Activated T-cell treated with anti-CD3 and anti-CD28 coated beads, Interleukin-2, amount 50 U/mL, for 72 hours (primary cell): ENCODE results near the gene NAT10. TPM values are rescaled to one million over a fixed set of nuclear protein-coding genes. Genes with fewer than 3 reads are reported as not detected.
A peak's percentile ranks its signal among the peaks of the same experiment; 100 is the strongest.

Experiments
- ATAC-seq, 2 donors: fragments of 150-1000 bp; cut with Tn5 transposase; replicated peaks in 1 of 2; 2 replicates each; pipeline ENCODE4 v1.10.0; 2021; ENCODE audit warnings: moderate library complexity in 2 of 2, mild to moderate bottlenecking in 1 of 2
- DNase-seq, 2 donors: peaks; one replicate each; pipeline ENCODE4 v3.0.0; 2021 to 2022; ENCODE audit warnings: mixed read lengths in 1 of 2
- H3K27ac Mint-ChIP-seq: one replicate; pipeline ENCODE4 v1.8.0; 2022; ENCODE audit warnings: mild to moderate bottlenecking, moderate library complexity, mixed read lengths
- H3K27me3 Mint-ChIP-seq: one replicate; pipeline ENCODE4 v1.8.0; 2022; ENCODE audit warnings: low read depth, mixed read lengths
- H3K36me3 Mint-ChIP-seq, 2 donors: one replicate each; pipeline ENCODE4 v1.8.0; 2022; ENCODE audit warnings: mixed read lengths in 2 of 2, mild to moderate bottlenecking in 1 of 2; ENCODE audit not compliant: insufficient read depth in 2 of 2
- H3K4me1 Mint-ChIP-seq: one replicate; pipeline ENCODE4 v1.8.0; 2022; ENCODE audit warnings: low read depth, mixed read lengths
- H3K4me3 Mint-ChIP-seq, 2 donors: one replicate each; pipeline ENCODE4 v1.8.0; 2022; ENCODE audit warnings: mild to moderate bottlenecking in 2 of 2, mixed read lengths in 2 of 2, moderate library complexity in 2 of 2
- H3K9me3 Mint-ChIP-seq, 2 donors: one replicate each; pipeline ENCODE4 v1.8.0; 2022; ENCODE audit warnings: mixed read lengths in 2 of 2
- total RNA-seq, 2 donors: library from RNA; stranded (reverse); gene quantifications; one replicate each; pipeline ENCODE4 v1.2.3, GENCODE V29; 2022

NAT10 gene
- total RNA-seq, 2 donors from 2014 or later, result 64.4 to 77.0 TPM

GRCh38 chr11:34124885-34125668 is 19.6 kb downstream of the NAT10 start:
- no peak for ATAC-seq
- H3K27ac Mint-ChIP-seq, result no peak overlapping the region
- no peak for DNase-seq
- no peaks in the 10 kb centered on the region for H3K27me3 Mint-ChIP-seq
- no peaks in the 10 kb centered on the region for H3K9me3 Mint-ChIP-seq
- H3K4me1 Mint-ChIP-seq, result no peaks in the 10 kb centered on the region
- H3K4me3 Mint-ChIP-seq, result no peak overlapping the region
- peaks cover 13 to 34% of the 10 kb centered on the region in 2 donors for H3K36me3 Mint-ChIP-seq

- H3K9me3 Mint-ChIP-seq, result no peaks in the 10 kb centered on the region
- peaks cover 6 to 33% of the 10 kb centered on the region in 2 donors for H3K36me3 Mint-ChIP-seq
- H3K27ac Mint-ChIP-seq, result no peak overlapping the region
Measured at GRCh38 chr11:34126959-34127848, 21.8 kb downstream of the NAT10 start.

GRCh38 chr11:34128824-34129223 is 23.4 kb downstream of the NAT10 start:
- peaks cover 3 to 32% of the 10 kb centered on the region in 2 donors for H3K36me3 Mint-ChIP-seq
- no peak overlapping the region for H3K4me3 Mint-ChIP-seq
- no peaks in the 10 kb centered on the region for H3K27me3 Mint-ChIP-seq
- no peaks in the 10 kb centered on the region for H3K9me3 Mint-ChIP-seq
- H3K27ac Mint-ChIP-seq, result no peak overlapping the region
- DNase-seq, result no peak
- no peak for ATAC-seq
- no peaks in the 10 kb centered on the region for H3K4me1 Mint-ChIP-seq

More at GRCh38 chr11:34126959-34127848, 21.8 kb downstream of the NAT10 start:
- no peak for DNase-seq
- ATAC-seq, result no peak
- Mint-ChIP-seq H3K27me3 (no peaks in the 10 kb centered on the region), H3K4me1 (no peaks in the 10 kb centered on the region), H3K4me3 (no peak overlapping the region)

- ATAC-seq, result no peak
- peaks cover 11% of the 10 kb centered on the region for H3K4me1 Mint-ChIP-seq
- H3K36me3 Mint-ChIP-seq, result peaks cover 9 to 33% of the 10 kb centered on the region in 2 donors
- H3K27me3 Mint-ChIP-seq, result no peaks in the 10 kb centered on the region
- peak overlapping the region; percentile 7 for H3K27ac Mint-ChIP-seq
- no peaks in the 10 kb centered on the region for H3K9me3 Mint-ChIP-seq
- no peak overlapping the region for H3K4me3 Mint-ChIP-seq
- no peak for DNase-seq
Measured at GRCh38 chr11:34132261-34132965, 27.0 kb downstream of the NAT10 start.

- Mint-ChIP-seq H3K27ac (no peak overlapping the region), H3K27me3 (no peaks in the 10 kb centered on the region), H3K36me3 (peaks cover 15 to 36% of the 10 kb centered on the region in 2 donors), H3K9me3 (no peaks in the 10 kb centered on the region), H3K4me1 (peaks cover 11% of the 10 kb centered on the region), H3K4me3 (no peak overlapping the region)
- ATAC-seq, result peak; percentile 60 to 82
- peak in 1 of 2 donors; percentile 15 for DNase-seq
Measured at GRCh38 chr11:34134765-34135164, 29.3 kb downstream of the NAT10 start.

- Mint-ChIP-seq H3K27ac (no peak overlapping the region), H3K9me3 (no peaks in the 10 kb centered on the region), H3K27me3 (no peaks in the 10 kb centered on the region), H3K4me1 (peaks cover 11% of the 10 kb centered on the region), H3K36me3 (peaks cover 15 to 34% of the 10 kb centered on the region in 2 donors), H3K4me3 (peak overlapping the region in 1 of 2 donors; percentile 26)
- DNase-seq (no peak), ATAC-seq (peak; percentile 85 to 87)
Measured at GRCh38 chr11:34135439-34135838, 30.0 kb downstream of the NAT10 start.

GRCh38 chr11:34136420-34136819 is 31.0 kb downstream of the NAT10 start:
- Mint-ChIP-seq H3K27ac (no peak overlapping the region), H3K36me3 (peaks cover 15 to 38% of the 10 kb centered on the region in 2 donors), H3K27me3 (no peaks in the 10 kb centered on the region), H3K4me1 (peaks cover 11% of the 10 kb centered on the region), H3K4me3 (no peak overlapping the region), H3K9me3 (no peaks in the 10 kb centered on the region)
- DNase-seq (no peak), ATAC-seq (no peak)

- no peak for ATAC-seq
- H3K9me3 Mint-ChIP-seq, result no peaks in the 10 kb centered on the region
- H3K4me3 Mint-ChIP-seq, result no peak overlapping the region
- peaks cover 13 to 40% of the 10 kb centered on the region in 2 donors for H3K36me3 Mint-ChIP-seq
- no peak for DNase-seq
- H3K27ac Mint-ChIP-seq, result no peak overlapping the region
- H3K27me3 Mint-ChIP-seq, result no peaks in the 10 kb centered on the region
- peaks cover 11% of the 10 kb centered on the region for H3K4me1 Mint-ChIP-seq
Measured at GRCh38 chr11:34139346-34139745, 33.9 kb downstream of the NAT10 start.

GRCh38 chr11:34140149-34140548 is 34.7 kb downstream of the NAT10 start:
- Mint-ChIP-seq H3K36me3 (peaks cover 13 to 40% of the 10 kb centered on the region in 2 donors), H3K9me3 (no peaks in the 10 kb centered on the region), H3K4me1 (peaks cover 7% of the 10 kb centered on the region), H3K4me3 (no peak overlapping the region), H3K27me3 (no peaks in the 10 kb centered on the region), H3K27ac (no peak overlapping the region)
- no peak for ATAC-seq
- DNase-seq, result no peak

- no peaks in the 10 kb centered on the region for H3K4me1 Mint-ChIP-seq
- peaks cover 7 to 34% of the 10 kb centered on the region in 2 donors for H3K36me3 Mint-ChIP-seq
- ATAC-seq (no peak), DNase-seq (no peak)
- H3K27me3 Mint-ChIP-seq, result no peaks in the 10 kb centered on the region
- no peak overlapping the region for H3K27ac Mint-ChIP-seq
- H3K9me3 Mint-ChIP-seq, result no peaks in the 10 kb centered on the region
- H3K4me3 Mint-ChIP-seq, result no peak overlapping the region
Measured at GRCh38 chr11:34143048-34143447, 37.6 kb downstream of the NAT10 start.

- no peaks in the 10 kb centered on the region for H3K9me3 Mint-ChIP-seq
- no peaks in the 10 kb centered on the region for H3K27me3 Mint-ChIP-seq
- no peak for ATAC-seq
- DNase-seq, result no peak
- H3K4me1 Mint-ChIP-seq, result no peaks in the 10 kb centered on the region
- H3K27ac Mint-ChIP-seq, result no peak overlapping the region
- H3K4me3 Mint-ChIP-seq, result no peak overlapping the region
- peaks cover 3 to 29% of the 10 kb centered on the region in 2 donors for H3K36me3 Mint-ChIP-seq
Measured at GRCh38 chr11:34145073-34145472, 39.6 kb downstream of the NAT10 start.

- no peaks in the 10 kb centered on the region for H3K4me1 Mint-ChIP-seq
- H3K36me3 Mint-ChIP-seq, result peaks cover 3 to 25% of the 10 kb centered on the region in 2 donors
- DNase-seq (no peak), ATAC-seq (no peak)
- H3K27me3 Mint-ChIP-seq, result no peaks in the 10 kb centered on the region
- no peak overlapping the region for H3K4me3 Mint-ChIP-seq
- H3K27ac Mint-ChIP-seq, result no peak overlapping the region
- H3K9me3 Mint-ChIP-seq, result no peaks in the 10 kb centered on the region
Measured at GRCh38 chr11:34145847-34146381, 40.5 kb downstream of the NAT10 start.
